Stimulated activated naive CD8-positive, alpha-beta T cell treated with anti-CD3 and anti-CD28 coated beads, Interleukin-15, amount 100 ng/mL, for 72 hours (primary cell): ENCODE data around the gene PPIG.

Experiments
- ATAC-seq: fragments of 150-1000 bp; cut with Tn5 transposase; 2 replicates; pipeline ENCODE4 v1.10.0; 2021; ENCODE audit warnings: mild to moderate bottlenecking, moderate library complexity
- DNase-seq, 2 donors: peaks; one replicate each; pipeline ENCODE4 v3.0.0; 2021 to 2022
- H3K27ac Mint-ChIP-seq, 2 donors: one replicate each; pipeline ENCODE4 v1.8.0; 2022; ENCODE audit warnings: mild to moderate bottlenecking in 2 of 2, mixed read lengths in 2 of 2, moderate library complexity in 2 of 2
- H3K27me3 Mint-ChIP-seq: one replicate; pipeline ENCODE4 v1.8.0; 2022; ENCODE audit warnings: mixed read lengths
- H3K4me1 Mint-ChIP-seq: one replicate; pipeline ENCODE4 v1.8.0; 2022; ENCODE audit warnings: mild to moderate bottlenecking, mixed read lengths
- H3K4me3 Mint-ChIP-seq, 2 donors: one replicate each; pipeline ENCODE4 v1.8.0; 2022; ENCODE audit warnings: mild to moderate bottlenecking in 2 of 2, mixed read lengths in 2 of 2, moderate library complexity in 1 of 2
- H3K9me3 Mint-ChIP-seq, 2 donors: one replicate each; pipeline ENCODE4 v1.8.0; 2022; ENCODE audit warnings: mixed read lengths in 2 of 2

Gene PPIG

DNA sequence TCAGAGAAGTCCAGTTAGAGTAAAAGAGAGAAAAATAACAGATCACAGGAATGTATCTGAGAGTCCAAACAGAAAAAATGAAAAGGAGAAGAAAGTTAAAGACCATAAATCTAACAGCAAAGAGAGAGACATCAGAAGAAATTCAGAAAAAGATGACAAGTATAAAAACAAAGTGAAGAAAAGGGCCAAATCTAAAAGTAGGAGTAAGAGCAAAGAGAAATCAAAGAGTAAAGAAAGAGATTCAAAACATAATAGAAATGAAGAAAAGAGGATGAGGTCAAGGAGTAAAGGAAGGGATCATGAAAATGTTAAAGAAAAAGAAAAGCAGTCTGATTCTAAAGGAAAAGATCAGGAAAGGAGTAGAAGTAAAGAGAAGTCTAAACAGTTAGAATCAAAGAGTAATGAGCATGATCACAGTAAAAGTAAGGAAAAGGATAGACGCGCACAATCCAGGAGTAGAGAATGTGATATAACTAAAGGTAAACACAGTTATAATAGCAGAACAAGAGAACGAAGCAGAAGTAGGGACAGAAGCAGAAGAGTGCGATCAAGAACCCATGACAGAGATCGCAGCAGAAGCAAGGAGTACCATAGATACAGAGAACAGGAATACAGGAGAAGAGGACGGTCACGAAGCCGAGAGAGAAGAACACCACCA is 52.4 kb downstream of the PPIG start:
- Mint-ChIP-seq H3K9me3 (no peaks in the 10 kb centered on the region), H3K27ac (no peak overlapping the region), H3K4me1 (no peaks in the 10 kb centered on the region), H3K27me3 (no peaks in the 10 kb centered on the region), H3K4me3 (no peak overlapping the region)
- ATAC-seq (no peak), DNase-seq (no peak)

GRCh38 chr2:169637620-169638019 is 53.5 kb downstream of the PPIG start:
- no peaks in the 10 kb centered on the region for H3K9me3 Mint-ChIP-seq

GRCh38 chr2:169640104-169640503 is 56.0 kb downstream of the PPIG start:
- Mint-ChIP-seq H3K27ac (no peak overlapping the region), H3K4me1 (no peaks in the 10 kb centered on the region), H3K4me3 (no peak overlapping the region), H3K27me3 (no peaks in the 10 kb centered on the region), H3K9me3 (no peaks in the 10 kb centered on the region)
- ATAC-seq (no peak), DNase-seq (no peak)

More at GRCh38 chr2:169637620-169638019, 53.5 kb downstream of the PPIG start:
- no peaks in the 10 kb centered on the region for H3K4me1 Mint-ChIP-seq
- no peak overlapping the region for H3K4me3 Mint-ChIP-seq
- ATAC-seq (no peak), DNase-seq (no peak)
- no peaks in the 10 kb centered on the region for H3K27me3 Mint-ChIP-seq
- no peak overlapping the region for H3K27ac Mint-ChIP-seq

- Mint-ChIP-seq H3K27me3 (no peaks in the 10 kb centered on the region), H3K9me3 (no peaks in the 10 kb centered on the region), H3K4me1 (no peaks in the 10 kb centered on the region), H3K4me3 (no peak overlapping the region), H3K27ac (no peak overlapping the region)
- DNase-seq (no peak), ATAC-seq (no peak)
Measured at GRCh38 chr2:169641464-169641863, 57.3 kb downstream of the PPIG start.

DNA sequence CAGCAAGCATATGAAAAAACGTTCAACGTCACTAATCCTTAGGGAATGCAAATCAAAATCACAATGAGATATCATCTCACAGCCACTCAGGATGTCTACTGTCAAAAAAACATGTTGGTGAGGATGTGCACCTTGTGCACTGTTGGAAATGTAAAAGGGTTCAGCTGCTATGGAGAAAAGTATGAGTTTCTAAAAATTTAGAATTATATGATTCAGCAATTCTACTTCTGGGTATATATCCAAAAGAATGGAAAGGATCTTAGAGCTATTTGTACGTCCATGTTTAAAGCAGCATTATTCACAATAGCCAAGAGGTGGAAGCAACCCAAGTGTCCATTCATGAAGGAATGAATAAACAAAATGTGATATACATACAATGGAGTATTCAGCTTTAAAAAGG is 60.0 kb downstream of the PPIG start:
- H3K27me3 Mint-ChIP-seq: peaks cover 2% of the 10 kb centered on the region
- no peak for DNase-seq
- H3K4me1 Mint-ChIP-seq: peaks cover 5% of the 10 kb centered on the region
- no peak overlapping the region for H3K27ac Mint-ChIP-seq
- no peak overlapping the region for H3K4me3 Mint-ChIP-seq
- ATAC-seq: no peak
- no peaks in the 10 kb centered on the region for H3K9me3 Mint-ChIP-seq

GRCh38 chr2:169647496-169647895 is 63.3 kb downstream of the PPIG start:
- Mint-ChIP-seq H3K27ac (no peak overlapping the region), H3K4me1 (peaks cover 5% of the 10 kb centered on the region)
- ATAC-seq: no peak

GRCh38 chr2:169649278-169649677 is 65.1 kb downstream of the PPIG start:
- peaks cover 17% of the 10 kb centered on the region for H3K27me3 Mint-ChIP-seq
- no peak for DNase-seq
- H3K4me3 Mint-ChIP-seq: no peak overlapping the region
- no peaks in the 10 kb centered on the region for H3K9me3 Mint-ChIP-seq
- peaks cover 5% of the 10 kb centered on the region for H3K4me1 Mint-ChIP-seq
- ATAC-seq: no peak
- peak overlapping the region in 1 of 2 donors; percentile 54 for H3K27ac Mint-ChIP-seq

More at GRCh38 chr2:169647496-169647895, 63.3 kb downstream of the PPIG start:
- Mint-ChIP-seq H3K9me3 (no peaks in the 10 kb centered on the region), H3K27me3 (peaks cover 7% of the 10 kb centered on the region), H3K4me3 (no peak overlapping the region)
- no peak for DNase-seq

DNA sequence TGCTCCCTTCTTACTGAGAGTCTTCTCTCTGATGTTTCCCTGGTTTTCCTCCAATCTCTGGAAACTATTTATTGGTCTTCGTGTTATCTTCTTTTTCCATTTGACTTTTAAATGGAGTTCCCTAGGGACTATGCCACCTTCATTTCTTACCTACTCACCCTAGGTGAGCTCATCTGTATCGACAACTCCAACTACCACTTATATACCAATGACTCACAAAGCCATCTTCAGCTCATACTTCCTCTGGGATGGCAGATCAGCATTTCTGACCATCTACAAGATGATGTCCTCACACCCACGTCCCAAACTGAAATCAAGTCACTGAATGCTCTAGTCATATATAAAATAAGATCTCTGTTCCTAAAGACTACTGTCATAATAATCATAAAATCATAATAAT is 69.5 kb downstream of the PPIG start:
- no peaks in the 10 kb centered on the region for H3K9me3 Mint-ChIP-seq
- H3K4me1 Mint-ChIP-seq: no peaks in the 10 kb centered on the region
- no peak overlapping the region for H3K4me3 Mint-ChIP-seq
- ATAC-seq: no peak
- peaks cover 27% of the 10 kb centered on the region for H3K27me3 Mint-ChIP-seq
- no peak for DNase-seq
- H3K27ac Mint-ChIP-seq: no peak overlapping the region

DNA sequence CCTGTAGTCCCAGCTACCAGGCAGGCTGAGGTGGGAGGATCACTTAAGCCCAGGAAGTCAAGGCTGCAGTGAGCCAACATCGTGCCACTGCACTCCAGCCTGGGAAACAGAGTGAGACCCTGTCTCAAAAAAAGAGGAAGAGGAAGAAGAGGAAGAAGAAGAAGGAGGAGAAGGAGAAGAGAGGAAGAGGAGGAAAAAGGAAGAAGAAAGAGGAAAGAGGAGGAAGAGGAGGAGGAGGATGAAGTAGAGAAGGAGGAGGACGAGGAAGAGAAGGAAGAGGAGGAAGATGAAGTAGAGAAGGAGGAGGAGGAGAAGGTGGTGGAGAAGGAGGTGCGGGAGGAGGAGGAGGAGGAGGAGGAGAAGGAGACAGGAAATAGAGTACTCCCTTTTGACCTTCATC is 72.0 kb downstream of the PPIG start:
- Mint-ChIP-seq H3K4me1 (no peaks in the 10 kb centered on the region), H3K9me3 (no peaks in the 10 kb centered on the region), H3K27me3 (peaks cover 23% of the 10 kb centered on the region), H3K4me3 (no peak overlapping the region), H3K27ac (no peak overlapping the region)
- no peak for ATAC-seq
- DNase-seq: no peak

DNA sequence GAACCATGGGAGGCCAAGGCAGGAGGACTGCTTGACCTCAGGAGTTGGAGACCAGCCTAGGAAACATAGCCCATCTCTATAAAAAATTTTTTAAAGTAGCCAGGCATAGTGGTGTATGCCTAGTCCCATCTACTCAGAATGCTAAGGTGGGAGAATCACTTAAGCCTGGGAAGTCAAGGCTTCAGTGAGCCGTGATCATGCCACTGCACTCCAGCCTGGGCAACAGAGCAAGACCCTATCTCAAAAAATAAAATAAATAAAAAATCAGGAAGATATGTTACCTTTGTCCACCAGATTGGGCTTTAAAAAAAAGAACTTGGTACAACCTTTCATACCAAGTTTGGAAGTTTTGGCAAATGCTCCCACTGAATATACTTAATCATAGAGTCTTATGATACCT is 74.7 kb downstream of the PPIG start:
- Mint-ChIP-seq H3K9me3 (no peaks in the 10 kb centered on the region), H3K27me3 (peaks cover 19% of the 10 kb centered on the region), H3K4me1 (no peaks in the 10 kb centered on the region), H3K4me3 (no peak overlapping the region), H3K27ac (no peak overlapping the region)
- ATAC-seq (no peak), DNase-seq (no peak)

- Mint-ChIP-seq H3K27me3 (peaks cover 17% of the 10 kb centered on the region), H3K9me3 (no peaks in the 10 kb centered on the region), H3K4me1 (no peaks in the 10 kb centered on the region), H3K4me3 (no peak overlapping the region), H3K27ac (no peak overlapping the region)
- DNase-seq: no peak
- ATAC-seq: no peak
Measured at GRCh38 chr2:169659320-169659719, 75.2 kb downstream of the PPIG start.

- Mint-ChIP-seq H3K4me3 (no peak overlapping the region), H3K4me1 (no peaks in the 10 kb centered on the region), H3K27me3 (peaks cover 11% of the 10 kb centered on the region), H3K27ac (no peak overlapping the region), H3K9me3 (no peaks in the 10 kb centered on the region)
- ATAC-seq (no peak), DNase-seq (no peak)
Measured at GRCh38 chr2:169661265-169661664, 77.1 kb downstream of the PPIG start.

- DNase-seq (no peak), ATAC-seq (no peak)
- Mint-ChIP-seq H3K4me1 (no peaks in the 10 kb centered on the region), H3K4me3 (no peak overlapping the region), H3K9me3 (no peaks in the 10 kb centered on the region), H3K27ac (no peak overlapping the region), H3K27me3 (peaks cover 7% of the 10 kb centered on the region)
Measured at GRCh38 chr2:169662744-169663143, 78.6 kb downstream of the PPIG start.

- H3K9me3 Mint-ChIP-seq: no peaks in the 10 kb centered on the region
- no peaks in the 10 kb centered on the region for H3K4me1 Mint-ChIP-seq
- no peak for ATAC-seq
- DNase-seq: no peak
- no peak overlapping the region for H3K27ac Mint-ChIP-seq
- H3K27me3 Mint-ChIP-seq: peaks cover 7% of the 10 kb centered on the region
- H3K4me3 Mint-ChIP-seq: no peak overlapping the region
Measured at GRCh38 chr2:169663247-169663646, 79.1 kb downstream of the PPIG start.

- Mint-ChIP-seq H3K4me1 (no peaks in the 10 kb centered on the region), H3K9me3 (no peaks in the 10 kb centered on the region), H3K27ac (no peak overlapping the region), H3K4me3 (no peak overlapping the region), H3K27me3 (peaks cover 7% of the 10 kb centered on the region)
- ATAC-seq (no peak), DNase-seq (no peak)
Measured at GRCh38 chr2:169664600-169664977, 80.4 kb downstream of the PPIG start.

DNA sequence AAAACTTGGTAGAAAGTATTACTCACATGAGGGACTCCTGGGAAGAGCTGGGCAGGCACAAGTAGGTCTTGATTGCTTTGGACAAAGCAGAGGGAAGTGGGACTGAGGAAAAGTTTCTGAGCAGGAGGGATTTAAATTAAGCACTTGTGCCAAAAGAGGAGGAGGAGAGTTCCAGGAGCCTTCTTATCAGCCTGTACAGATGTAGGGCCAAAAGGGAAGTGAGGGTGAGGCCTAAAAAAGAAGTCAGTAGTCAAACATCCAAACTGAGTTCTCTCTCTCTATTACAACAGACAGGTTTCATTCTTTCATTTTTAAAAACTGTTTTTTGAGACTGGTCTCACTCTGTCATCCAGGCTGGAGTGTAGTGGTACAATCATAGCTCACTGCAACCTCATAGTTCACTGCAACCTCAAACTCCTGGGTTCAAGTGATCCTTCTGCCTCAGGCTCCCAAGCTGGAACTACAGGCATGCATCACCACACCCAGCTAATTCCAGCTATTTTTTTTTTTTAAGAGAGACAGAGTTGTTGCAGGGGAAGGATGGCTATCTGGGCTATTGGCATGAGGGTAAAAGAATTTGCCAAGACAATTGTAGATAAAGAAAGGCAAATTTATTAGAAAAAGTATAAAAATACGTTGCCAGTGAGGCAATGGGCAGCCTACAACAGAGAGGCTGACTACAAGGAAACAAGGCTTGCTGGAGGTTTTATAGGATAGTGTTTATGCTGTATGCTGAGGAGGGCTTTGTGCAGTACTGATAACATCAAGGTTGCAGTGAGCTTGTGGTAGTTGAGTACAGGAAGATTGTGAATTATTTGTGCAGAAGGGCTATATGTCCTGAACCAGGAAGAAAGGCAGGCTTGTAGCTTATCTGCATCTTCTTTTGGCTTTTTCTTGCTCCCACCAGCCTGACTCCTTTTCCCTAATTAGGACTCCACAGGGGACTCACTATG is 81.1 kb downstream of the PPIG start:
- H3K4me1 Mint-ChIP-seq: no peaks in the 10 kb centered on the region
- no peaks in the 10 kb centered on the region for H3K9me3 Mint-ChIP-seq
- no peak overlapping the region for H3K27ac Mint-ChIP-seq
- DNase-seq: no peak
- no peak overlapping the region for H3K4me3 Mint-ChIP-seq
- no peak for ATAC-seq
- H3K27me3 Mint-ChIP-seq: peaks cover 7% of the 10 kb centered on the region
